ENCODE measurements around the gene LARGE1. TPM values are rescaled to one million over a fixed set of nuclear protein-coding genes. Genes with fewer than 3 reads are reported as not detected.

Gene LARGE1
- total RNA-seq, 1 experiment from 2014 or later = 1.5 TPM

GRCh38 chr22:33875316-33875715 is 45.0 kb downstream of the LARGE1 start:
- intact Hi-C loops (cut with micrococcal nuclease) = no loop called here
- Histone ChIP-seq H3K4me2 (ENCODE audit: low read length) (no peak overlapping the region), H2AFZ (ENCODE audit: low read depth, low read length, poor library complexity, severe bottlenecking) (no peak overlapping the region), H3K36me3 (ENCODE audit: control insufficient read depth in 1 of 2, insufficient read depth in 2 of 2, low read length in 2 of 2) (no peaks in the 10 kb centered on the region), H3K9me2 (ENCODE audit: insufficient read depth) (no peaks in the 10 kb centered on the region), H3K9me3 (ENCODE audit: control insufficient read depth in 1 of 2, insufficient read depth in 1 of 2, low read depth in 1 of 2, low read length in 2 of 2) (peaks cover 5 to 20% of the 10 kb centered on the region in 2 experiments; a peak in 2 of 4 replicates), H4K20me1 (ENCODE audit: insufficient read depth) (no peaks in the 10 kb centered on the region), H3K4me1 (ENCODE audit: control insufficient read depth in 1 of 2, insufficient read depth in 2 of 2, low read length in 2 of 2) (no peaks in the 10 kb centered on the region), H3K79me2 (ENCODE audit: insufficient read depth, low read length) (no peaks in the 10 kb centered on the region), H3K4me3 (replicated peaks in 1 of 2; ENCODE audit: low read depth in 1 of 2, low read length in 2 of 2) (no peak overlapping the region), H3K27me3 (ENCODE audit: insufficient read depth, low read length) (no peaks in the 10 kb centered on the region), H3K9ac (ENCODE audit: low read length) (no peak overlapping the region), H3K27ac (ENCODE audit: low read depth, low read length) (no peak overlapping the region)
- ATAC-seq (no peak), DNase-seq (ENCODE audit: low read depth, low spot score) (no peak)
- CTCF ChIA-PET = no interaction called here
- POLR2A ChIA-PET = no interaction called here
- TF ChIP-seq, protein P1, sequence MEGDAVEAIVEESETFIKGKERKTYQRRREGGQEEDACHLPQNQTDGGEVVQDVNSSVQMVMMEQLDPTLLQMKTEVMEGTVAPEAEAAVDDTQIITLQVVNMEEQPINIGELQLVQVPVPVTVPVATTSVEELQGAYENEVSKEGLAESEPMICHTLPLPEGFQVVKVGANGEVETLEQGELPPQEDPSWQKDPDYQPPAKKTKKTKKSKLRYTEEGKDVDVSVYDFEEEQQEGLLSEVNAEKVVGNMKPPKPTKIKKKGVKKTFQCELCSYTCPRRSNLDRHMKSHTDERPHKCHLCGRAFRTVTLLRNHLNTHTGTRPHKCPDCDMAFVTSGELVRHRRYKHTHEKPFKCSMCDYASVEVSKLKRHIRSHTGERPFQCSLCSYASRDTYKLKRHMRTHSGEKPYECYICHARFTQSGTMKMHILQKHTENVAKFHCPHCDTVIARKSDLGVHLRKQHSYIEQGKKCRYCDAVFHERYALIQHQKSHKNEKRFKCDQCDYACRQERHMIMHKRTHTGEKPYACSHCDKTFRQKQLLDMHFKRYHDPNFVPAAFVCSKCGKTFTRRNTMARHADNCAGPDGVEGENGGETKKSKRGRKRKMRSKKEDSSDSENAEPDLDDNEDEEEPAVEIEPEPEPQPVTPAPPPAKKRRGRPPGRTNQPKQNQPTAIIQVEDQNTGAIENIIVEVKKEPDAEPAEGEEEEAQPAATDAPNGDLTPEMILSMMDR (IDR thresholded peaks at IDR 0.05 in 2 of 3, conservative IDR thresholded peaks at IDR 0.05 in 1 of 3; ENCODE audit: borderline replicate concordance in 1 of 3, insufficient read depth in 1 of 3, low read depth in 2 of 3, low read length in 2 of 3) = no peak
- TF ChIP-seq ZBTB33 (IDR thresholded peaks at IDR 0.05; ENCODE audit: extremely low read depth, insufficient replicate concordance, low read length) = no peak
- no peak for TF ChIP-seq POLR2A (IDR thresholded peaks at IDR 0.05; ENCODE audit: borderline replicate concordance, extremely low read depth, insufficient read depth, insufficient read length)
- no peak for TF ChIP-seq SP1 (IDR thresholded peaks at IDR 0.05; ENCODE audit: low read depth)
- no peak for TF ChIP-seq ELF1 (IDR thresholded peaks at IDR 0.05; ENCODE audit: borderline replicate concordance, low read depth)
- TF ChIP-seq FOSL1 (IDR thresholded peaks at IDR 0.05; ENCODE audit: low read depth) = no peak
- no peak for TF ChIP-seq SIN3A (IDR thresholded peaks at IDR 0.05; ENCODE audit: low read depth)
- no peak for TF ChIP-seq ZFX (IDR thresholded peaks at IDR 0.05)
- no peak for TF ChIP-seq EGR1 (IDR thresholded peaks at IDR 0.05; ENCODE audit: low read depth)
- no peak for TF ChIP-seq TCF7L2 (IDR thresholded peaks at IDR 0.05; ENCODE audit: borderline replicate concordance, extremely low read depth, insufficient read depth, insufficient read length)
- TF ChIP-seq CBX3 (IDR thresholded peaks at IDR 0.05; ENCODE audit: low read depth) = no peak
- TF ChIP-seq YY1 (IDR thresholded peaks at IDR 0.05; ENCODE audit: extremely low read depth, insufficient replicate concordance, low read depth, low read length) = no peak
- no peak for TF ChIP-seq ATF3 (IDR thresholded peaks at IDR 0.05)
- TF ChIP-seq CEBPB (IDR thresholded peaks at IDR 0.05; ENCODE audit: low read depth) = no peak
- RAD21 ChIA-PET (ENCODE audit: low non-redundant PET in 1 of 2, low total read pairs in 2 of 2, uncharacterized antibody in 2 of 2, unreplicated experiment in 2 of 2) = no interaction called here
- no TSS peak for BruUV-seq (replicated peaks)
